Vagina (tissue), 2 donors: ENCODE data around the gene ARHGAP24.

Source experiments
- POLR2A ChIP-seq, 2 donors: fragments of 450-650 bp; IDR thresholded peaks; one replicate each; pipeline ENCODE4 v1.6.1; 2017; ENCODE audit warnings: antibody characterized with exemption in 2 of 2, mild to moderate bottlenecking in 2 of 2, moderate library complexity in 2 of 2
- POLR2AphosphoS5 ChIP-seq, 2 donors: sonication (generic); formaldehyde crosslinking; IDR thresholded peaks; one replicate each; pipeline ENCODE4 v1.9.0; 2017; ENCODE audit warnings: antibody characterized with exemption in 2 of 2, mild to moderate bottlenecking in 2 of 2, low read depth in 1 of 2; ENCODE audit not compliant: insufficient read depth in 1 of 2
- TF ChIP-seq, protein P1 (sequence below), 3 experiments: fragments of 450-650 bp in 2 of 3; fragments of 200-600 bp in 1 of 3; sonication (generic) in 1 of 3; IDR thresholded peaks; one replicate each; pipeline ENCODE4 v1.5.1; 2017 to 2019; ENCODE audit warnings: antibody characterized with exemption in 3 of 3, mild to moderate bottlenecking in 2 of 3, moderate library complexity in 2 of 3

DNA sequence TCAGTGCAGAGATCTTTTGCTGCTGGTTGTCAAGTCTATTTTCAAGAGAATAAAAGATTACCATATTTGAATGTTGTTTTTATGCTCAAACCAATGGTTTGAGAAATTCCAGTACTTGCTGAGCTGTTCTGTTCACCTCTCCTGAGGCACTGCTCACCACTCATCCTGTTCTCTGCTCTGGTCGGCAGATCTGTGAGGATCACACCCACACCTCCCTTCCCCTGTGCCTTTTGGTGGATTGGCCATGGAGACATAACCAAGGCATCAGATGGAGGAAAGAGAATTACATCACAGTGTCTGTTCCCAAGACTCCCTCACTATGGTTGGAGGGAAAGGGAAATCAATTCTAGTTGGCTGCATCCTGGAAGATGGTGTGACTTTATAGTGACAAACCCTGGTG is 391.6 kb downstream of the ARHGAP24 start:
- TF ChIP-seq, protein P1, sequence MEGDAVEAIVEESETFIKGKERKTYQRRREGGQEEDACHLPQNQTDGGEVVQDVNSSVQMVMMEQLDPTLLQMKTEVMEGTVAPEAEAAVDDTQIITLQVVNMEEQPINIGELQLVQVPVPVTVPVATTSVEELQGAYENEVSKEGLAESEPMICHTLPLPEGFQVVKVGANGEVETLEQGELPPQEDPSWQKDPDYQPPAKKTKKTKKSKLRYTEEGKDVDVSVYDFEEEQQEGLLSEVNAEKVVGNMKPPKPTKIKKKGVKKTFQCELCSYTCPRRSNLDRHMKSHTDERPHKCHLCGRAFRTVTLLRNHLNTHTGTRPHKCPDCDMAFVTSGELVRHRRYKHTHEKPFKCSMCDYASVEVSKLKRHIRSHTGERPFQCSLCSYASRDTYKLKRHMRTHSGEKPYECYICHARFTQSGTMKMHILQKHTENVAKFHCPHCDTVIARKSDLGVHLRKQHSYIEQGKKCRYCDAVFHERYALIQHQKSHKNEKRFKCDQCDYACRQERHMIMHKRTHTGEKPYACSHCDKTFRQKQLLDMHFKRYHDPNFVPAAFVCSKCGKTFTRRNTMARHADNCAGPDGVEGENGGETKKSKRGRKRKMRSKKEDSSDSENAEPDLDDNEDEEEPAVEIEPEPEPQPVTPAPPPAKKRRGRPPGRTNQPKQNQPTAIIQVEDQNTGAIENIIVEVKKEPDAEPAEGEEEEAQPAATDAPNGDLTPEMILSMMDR (IDR thresholded peaks at IDR 0.05), result no peak
- TF ChIP-seq POLR2A (IDR thresholded peaks at IDR 0.05) (no peak), POLR2AphosphoS5 (IDR thresholded peaks at IDR 0.05; ENCODE audit: insufficient read depth in 1 of 2, low read depth in 1 of 2) (no peak)
